Astrocyte of the cerebellum (primary cell): Measurements from ENCODE around the gene SHISA9.
"Not testable (repeated sequence)": the region's sequence is repeated elsewhere in the genome, so short reads cannot be mapped to it uniquely, and the experiment has no call there.

Source experiments
- DNase-seq: peaks from one replicate; pipeline ENCODE4 v3.0.0-alpha.2; 2011; ENCODE audit warnings: low read depth
- H3K4me3 ChIP-seq: 2 replicates; pipeline ENCODE4 v1.5.1; 2011; ENCODE audit warnings: mild to moderate bottlenecking, low read depth, low read length, moderate library complexity
- CTCF ChIP-seq: IDR thresholded peaks from 2 replicates; pipeline ENCODE4 v1.5.1; 2012; ENCODE audit warnings: low read length, low read depth, moderate library complexity, mild to moderate bottlenecking; ENCODE audit errors: missing control alignments
- in situ Hi-C: cut with HindIII; loops from 2 replicates; pipeline ENCODE4 v1.10.0; 2017; ENCODE audit warnings: low sequenced_read_pairs

SHISA9 gene

DNA sequence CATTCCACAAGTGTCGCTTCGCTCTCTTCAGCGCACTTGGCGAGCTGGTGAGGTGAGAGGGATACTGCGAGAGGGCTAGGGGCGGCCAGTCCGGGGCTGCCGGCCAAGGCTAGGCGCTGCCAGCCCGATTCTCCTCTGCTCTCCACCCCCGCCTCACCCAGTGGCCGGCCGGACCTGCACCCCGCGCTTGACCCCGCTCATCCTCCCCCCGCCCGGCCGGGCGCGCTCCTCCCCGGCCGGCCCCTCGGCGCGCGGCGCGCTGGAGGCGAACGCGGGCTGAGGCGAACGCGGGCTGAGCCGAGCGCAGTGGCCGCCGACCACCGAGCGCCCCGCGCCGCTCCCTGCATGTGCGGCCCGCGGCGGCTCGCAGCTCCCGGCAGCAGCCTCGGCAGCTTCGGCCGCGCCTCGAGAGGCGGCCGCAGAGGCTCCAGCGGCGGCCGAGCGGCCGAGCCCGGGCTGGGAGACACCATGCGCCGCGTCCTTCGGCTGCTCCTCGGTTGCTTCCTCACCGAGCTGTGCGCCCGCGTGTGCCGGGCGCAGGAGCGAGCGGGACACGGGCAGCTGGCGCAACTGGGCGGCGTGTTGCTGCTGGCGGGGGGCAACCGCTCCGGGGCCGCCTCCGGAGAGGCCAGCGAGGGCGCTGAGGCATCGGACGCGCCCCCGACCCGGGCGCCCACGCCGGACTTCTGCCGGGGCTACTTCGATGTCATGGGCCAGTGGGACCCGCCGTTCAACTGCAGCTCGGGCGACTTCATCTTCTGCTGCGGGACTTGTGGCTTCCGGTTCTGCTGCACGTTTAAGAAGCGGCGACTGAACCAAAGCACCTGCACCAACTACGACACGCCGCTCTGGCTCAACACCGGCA lies at the start of gene SHISA9:
Gene SHISA9 (plus strand): TSS at position 2 of the 865 bp plus-strand sequence.
- TF ChIP-seq CTCF = no peak
- in situ Hi-C loops = no loop called here
- DNase-seq = no peak
- H3K4me3 ChIP-seq = peak within 1 kb of the TSS; percentile 41

- H3K4me3 ChIP-seq = no peak overlapping the region
- in situ Hi-C loops = no loop called here
- no peak for TF ChIP-seq CTCF
- no peak for DNase-seq
These were observed 47.4 kb upstream of the SHISA9 start for GRCh38 chr16:12853972-12854371.

DNA sequence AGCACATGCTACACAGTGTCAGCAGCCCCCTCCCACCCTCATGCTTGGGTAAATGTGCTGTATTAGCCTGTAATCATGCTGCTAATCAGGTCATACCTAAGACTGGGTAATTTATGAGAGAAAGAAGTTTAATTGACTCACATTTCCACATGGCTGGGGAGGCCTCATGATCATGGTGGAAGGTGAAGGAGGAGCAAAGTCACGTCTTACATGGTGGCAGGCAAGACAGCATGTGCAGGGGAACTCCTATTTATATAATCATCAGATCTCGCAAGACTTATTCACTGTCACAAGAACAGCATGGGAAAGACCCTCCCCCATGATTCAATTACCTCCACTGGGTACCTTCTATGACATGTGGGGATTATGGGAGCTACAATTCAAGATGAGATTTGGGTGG lies 44.0 kb upstream of the SHISA9 start:
- DNase-seq, H3K4me3 ChIP-seq, in situ Hi-C loops: not testable (repeated sequence)

GRCh38 chr16:12862327-12862726 lies 39.1 kb upstream of the SHISA9 start:
- no peak for DNase-seq
- in situ Hi-C loops = no loop called here
- H3K4me3 ChIP-seq = no peak overlapping the region
- no peak for TF ChIP-seq CTCF

DNA sequence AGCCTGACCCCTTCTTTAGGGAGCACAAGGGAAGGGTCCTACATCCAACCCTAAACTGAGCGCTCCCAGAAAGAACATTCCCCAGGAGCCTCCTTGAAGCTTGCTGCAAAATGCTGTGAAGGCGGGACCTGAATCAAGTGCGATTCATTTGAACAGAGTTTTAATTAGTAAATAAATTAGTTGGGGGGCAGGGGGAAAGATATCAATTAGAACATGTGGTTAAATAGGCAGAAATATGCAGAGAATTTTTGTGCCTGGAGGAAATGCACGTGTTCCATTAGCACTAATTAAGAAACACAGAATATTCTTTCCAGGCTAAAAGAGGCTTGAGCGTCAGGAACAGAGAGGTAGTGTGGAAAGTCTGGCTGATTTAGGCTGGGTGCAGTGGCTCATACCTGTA lies 38.5 kb upstream of the SHISA9 start:
- TF ChIP-seq CTCF = no peak
- DNase-seq = no peak
- in situ Hi-C loops = no loop called here

GRCh38 chr16:12866981-12867551 lies 34.3 kb upstream of the SHISA9 start:
- TF ChIP-seq CTCF = no peak
- no peak for DNase-seq
- in situ Hi-C loops = no loop called here
- H3K4me3 ChIP-seq = no peak overlapping the region

More for the DNA sequence above, 38.5 kb upstream of the SHISA9 start:
- H3K4me3 ChIP-seq = no peak overlapping the region

DNA sequence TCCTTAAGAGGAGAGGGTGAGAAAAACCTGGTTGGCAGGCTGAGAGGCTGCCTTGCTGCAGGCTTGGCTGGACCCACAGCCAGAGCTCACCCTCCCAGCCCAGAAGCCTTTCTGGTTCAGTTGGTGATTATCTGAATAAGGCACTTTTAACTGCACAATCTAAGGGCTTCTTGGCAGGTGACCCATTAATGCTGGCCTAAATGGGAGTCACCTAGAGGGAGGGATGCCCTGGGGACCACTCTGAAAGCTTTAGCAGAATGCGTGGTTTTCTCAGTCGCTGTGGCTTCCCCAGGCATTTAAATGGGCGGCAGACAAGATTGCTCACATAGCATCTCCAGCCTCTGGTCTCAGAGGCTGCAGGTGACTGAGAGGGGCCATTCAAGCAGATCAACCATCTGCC lies 33.2 kb upstream of the SHISA9 start:
- DNase-seq = no peak
- in situ Hi-C loops = no loop called here
- no peak for TF ChIP-seq CTCF
- H3K4me3 ChIP-seq = no peak overlapping the region
